ENCODE data around the gene LRCH3.
"Not testable (repeated sequence)": the region's sequence is repeated elsewhere in the genome, so short reads cannot be mapped to it uniquely, and the experiment has no call there.

Gene LRCH3

DNA sequence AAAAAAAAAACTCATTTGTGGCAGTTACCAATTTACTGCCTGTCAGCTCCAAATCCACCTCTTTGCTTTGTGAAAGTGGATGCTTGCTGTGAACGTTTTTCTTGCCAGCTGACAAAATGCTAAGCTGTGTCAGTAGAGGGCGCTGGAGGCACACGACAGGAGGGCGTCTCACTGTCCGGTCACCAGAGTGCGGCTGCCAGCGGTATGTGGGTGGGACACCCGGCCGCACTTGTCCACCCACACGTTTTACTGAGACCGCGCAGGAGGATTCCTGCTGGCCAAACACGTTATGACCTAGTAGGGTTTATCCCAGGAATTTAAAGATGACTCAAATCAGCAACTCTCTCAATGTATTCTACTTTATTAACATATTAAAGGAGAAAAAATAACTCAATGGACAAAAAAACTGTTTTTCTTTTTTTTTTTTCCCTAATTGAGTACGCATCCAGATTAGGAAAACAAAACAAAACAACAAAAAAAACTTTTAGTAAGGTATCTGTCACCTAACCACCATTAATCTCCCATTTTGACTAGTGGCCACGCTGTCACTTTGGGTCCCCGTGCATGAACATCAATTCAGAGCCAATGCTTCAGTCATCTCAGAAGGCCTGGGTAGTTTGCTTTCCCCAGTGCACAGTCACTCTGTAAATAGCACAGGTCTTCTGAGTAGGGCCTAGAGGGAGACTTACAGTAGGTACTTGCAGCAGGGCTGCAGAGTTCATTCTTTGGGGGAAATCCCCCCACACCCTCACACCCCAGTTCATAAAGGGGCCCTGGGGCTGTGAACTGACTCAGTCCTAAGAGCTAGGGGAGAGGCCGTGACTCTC is 115.2 kb downstream of the LRCH3 start:
- Histone ChIP-seq H3K4me3 (no peak overlapping the region), H3K27ac (peak overlapping the region in 1 of 2 donors; percentile 31)
- DNase-seq (ENCODE audit: low spot score), result peak; percentile 86
- TF ChIP-seq, protein P1, sequence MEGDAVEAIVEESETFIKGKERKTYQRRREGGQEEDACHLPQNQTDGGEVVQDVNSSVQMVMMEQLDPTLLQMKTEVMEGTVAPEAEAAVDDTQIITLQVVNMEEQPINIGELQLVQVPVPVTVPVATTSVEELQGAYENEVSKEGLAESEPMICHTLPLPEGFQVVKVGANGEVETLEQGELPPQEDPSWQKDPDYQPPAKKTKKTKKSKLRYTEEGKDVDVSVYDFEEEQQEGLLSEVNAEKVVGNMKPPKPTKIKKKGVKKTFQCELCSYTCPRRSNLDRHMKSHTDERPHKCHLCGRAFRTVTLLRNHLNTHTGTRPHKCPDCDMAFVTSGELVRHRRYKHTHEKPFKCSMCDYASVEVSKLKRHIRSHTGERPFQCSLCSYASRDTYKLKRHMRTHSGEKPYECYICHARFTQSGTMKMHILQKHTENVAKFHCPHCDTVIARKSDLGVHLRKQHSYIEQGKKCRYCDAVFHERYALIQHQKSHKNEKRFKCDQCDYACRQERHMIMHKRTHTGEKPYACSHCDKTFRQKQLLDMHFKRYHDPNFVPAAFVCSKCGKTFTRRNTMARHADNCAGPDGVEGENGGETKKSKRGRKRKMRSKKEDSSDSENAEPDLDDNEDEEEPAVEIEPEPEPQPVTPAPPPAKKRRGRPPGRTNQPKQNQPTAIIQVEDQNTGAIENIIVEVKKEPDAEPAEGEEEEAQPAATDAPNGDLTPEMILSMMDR (IDR thresholded peaks at IDR 0.05), result peak; percentile 71

DNA sequence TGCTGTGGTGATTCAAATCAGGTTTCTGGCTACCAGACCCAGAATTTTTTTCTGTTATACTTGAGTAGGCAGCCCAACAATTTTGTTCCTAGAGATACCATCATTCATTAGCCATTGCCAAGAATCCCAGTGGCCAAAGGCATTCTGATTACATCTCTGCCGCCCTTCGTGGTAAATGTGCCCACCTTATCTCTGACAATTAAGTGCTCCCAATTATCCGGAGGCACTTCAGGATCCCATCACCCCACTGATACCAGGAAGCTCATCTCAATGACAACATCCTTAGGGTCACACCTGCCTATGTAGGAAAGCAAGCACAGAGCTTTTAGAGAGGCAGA is 115.8 kb downstream of the LRCH3 start:
- no peak overlapping the region for H3K27ac ChIP-seq
- no peak overlapping the region for H3K4me3 ChIP-seq
- TF ChIP-seq, protein P1 (IDR thresholded peaks at IDR 0.05), result no peak
- DNase-seq (ENCODE audit: low spot score), result no peak

DNA sequence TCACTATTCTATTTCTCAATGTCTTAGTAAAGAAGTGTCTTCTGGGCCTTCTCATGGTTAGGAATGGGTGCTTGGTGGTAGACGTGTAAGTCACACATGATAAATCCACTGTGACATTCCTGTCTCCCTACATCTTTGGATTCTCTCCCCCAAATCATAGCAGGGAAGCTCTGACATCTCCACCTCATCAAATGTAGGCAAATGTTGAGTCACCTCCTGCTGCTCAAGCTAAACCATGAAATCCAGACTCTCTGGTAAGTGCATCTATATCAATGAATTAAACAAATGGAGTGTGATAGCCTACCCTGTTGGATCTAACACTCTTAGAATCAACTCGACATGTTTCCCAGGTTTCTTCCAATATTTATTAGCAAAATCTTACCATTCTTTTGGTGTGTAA is 116.1 kb downstream of the LRCH3 start:
- TF ChIP-seq, protein P1 (IDR thresholded peaks at IDR 0.05), result no peak
- Histone ChIP-seq H3K4me3 (no peak overlapping the region), H3K27ac (no peak overlapping the region)
- DNase-seq (ENCODE audit: low spot score), result no peak

DNA sequence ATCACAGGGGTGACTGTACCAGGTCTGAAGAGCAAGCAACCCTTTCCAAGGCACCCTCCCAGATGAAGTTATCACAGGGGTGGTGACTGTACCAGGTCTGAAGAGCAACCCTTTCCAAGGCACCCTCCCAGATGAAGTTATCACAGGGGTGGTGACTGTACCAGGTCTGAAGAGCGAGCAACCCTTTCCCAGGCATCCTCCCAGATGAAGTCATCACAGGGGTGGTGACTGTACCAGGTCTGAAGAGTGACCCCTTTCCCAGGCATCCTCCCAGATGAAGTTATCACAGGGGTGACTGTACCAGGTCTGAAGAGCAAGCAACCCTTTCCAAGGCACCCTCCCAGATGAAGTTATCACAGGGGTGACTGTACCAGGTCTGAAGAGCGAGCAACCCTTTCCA is 117.5 kb downstream of the LRCH3 start:
- H3K27ac ChIP-seq; H3K4me3 ChIP-seq; DNase-seq (ENCODE audit: low spot score): not testable (repeated sequence)

DNA sequence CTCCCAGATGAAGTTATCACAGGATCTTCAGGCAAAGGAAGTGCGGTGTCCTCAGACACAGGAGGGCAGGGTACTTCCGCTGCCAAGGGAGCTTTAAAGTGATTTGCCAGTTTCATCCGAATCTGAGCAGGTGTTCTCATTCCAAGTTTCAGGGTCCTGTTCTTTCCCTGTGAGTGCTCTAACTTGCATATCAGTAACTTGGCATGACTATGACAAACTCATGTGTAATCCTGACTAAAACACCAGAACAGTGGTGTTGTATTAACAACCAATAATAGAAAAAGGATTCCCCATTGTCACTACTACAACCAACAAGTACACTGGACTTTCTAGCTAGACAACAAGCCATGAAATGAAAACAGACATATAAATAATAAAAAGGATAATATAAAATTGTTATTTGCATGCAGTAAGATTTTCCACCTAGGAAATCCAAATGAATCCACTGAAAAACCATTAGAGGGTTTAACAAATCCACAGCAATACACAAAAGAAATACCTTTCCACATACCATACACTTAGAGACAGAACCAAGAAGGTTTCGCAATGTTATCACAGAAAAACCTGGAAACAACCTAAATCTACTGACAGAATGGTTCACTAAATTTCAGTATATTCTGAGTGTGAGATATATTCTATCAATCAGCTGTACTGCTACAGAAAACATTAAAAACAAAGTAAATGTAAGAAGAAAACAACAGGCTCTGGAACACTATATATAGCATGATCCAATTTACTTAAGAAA is 118.1 kb downstream of the LRCH3 start:
- TF ChIP-seq, protein P1 (IDR thresholded peaks at IDR 0.05), result no peak
- Histone ChIP-seq H3K4me3 (no peak overlapping the region), H3K27ac (no peak overlapping the region)
- DNase-seq (ENCODE audit: low spot score), result no peak

DNA sequence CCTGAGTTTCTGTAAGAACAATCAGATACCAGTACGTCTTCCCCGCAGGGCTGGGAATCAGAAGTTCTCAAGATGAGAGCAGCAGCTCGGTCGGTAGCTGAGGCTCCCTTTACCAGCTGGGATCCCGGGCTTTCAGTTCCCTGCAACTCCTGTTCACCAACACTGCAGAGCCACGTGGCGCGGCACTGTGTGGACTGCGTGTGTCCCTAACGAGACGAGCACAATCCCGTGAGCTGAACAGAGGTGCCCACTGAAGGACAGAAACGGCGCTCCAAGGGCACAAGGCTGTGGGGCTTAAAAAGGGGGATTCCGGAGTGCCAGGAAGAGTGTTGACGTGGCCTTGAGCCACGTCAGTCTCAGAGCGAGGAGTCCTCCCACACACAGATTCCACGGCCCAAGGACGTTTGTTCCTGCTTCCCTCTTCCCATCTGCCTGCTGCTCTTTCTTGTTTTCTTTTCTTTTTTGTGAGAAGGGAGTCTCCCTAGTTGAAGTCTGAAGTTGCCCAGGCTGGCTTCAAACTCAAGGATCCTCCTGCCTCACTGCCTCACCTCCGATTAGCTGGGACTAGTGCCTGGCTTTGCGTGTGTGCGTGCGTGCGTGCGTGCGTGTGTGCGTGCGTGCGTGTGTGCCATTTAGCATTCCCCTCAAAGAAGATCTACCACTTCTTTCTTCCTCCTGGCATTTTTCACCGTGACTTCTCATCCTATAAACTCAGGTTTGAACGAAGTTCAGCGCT is 121.9 kb downstream of the LRCH3 start:
- DNase-seq (ENCODE audit: low spot score), result no peak
- TF ChIP-seq, protein P1 (IDR thresholded peaks at IDR 0.05), result no peak
- H3K4me3 ChIP-seq, result no peak overlapping the region
- H3K27ac ChIP-seq, result no peak overlapping the region

DNA sequence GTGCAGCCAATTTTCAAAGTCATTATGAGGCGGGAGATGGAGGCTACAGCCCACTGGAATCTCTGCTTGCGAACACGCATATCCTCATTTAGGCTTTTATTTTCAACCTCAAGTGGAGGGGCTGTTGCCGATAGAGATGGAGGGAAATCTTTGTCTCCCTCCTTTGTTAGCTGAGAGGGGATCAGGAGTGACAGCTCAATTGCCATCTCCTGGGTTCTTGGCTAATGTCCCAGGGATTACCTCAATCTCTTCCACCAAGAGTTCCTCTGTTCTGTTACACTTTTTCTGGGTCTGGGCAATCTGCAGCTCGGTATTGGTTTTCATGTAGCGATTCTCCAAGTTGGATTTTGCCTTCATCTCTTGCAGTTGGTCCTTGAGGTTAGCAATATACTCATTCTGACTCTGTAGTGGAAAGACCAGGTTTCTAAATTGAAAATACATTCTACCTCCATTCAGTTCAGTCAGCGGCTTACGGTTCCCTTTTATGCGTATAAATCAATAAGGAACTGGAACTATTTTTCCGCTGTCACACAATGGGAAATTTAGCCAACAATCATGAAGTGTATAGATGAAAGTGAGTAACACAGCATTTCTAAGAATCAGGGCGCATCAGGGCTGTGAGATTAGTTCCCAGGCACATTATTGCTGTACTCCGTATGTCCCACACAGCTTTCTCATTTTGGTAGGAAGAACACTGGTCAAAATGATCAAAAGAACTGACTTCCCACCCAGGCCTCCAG is 122.8 kb downstream of the LRCH3 start:
- TF ChIP-seq, protein P1 (IDR thresholded peaks at IDR 0.05), result no peak
- no peak overlapping the region for H3K27ac ChIP-seq
- DNase-seq (ENCODE audit: low spot score), result no peak
- H3K4me3 ChIP-seq, result no peak overlapping the region

DNA sequence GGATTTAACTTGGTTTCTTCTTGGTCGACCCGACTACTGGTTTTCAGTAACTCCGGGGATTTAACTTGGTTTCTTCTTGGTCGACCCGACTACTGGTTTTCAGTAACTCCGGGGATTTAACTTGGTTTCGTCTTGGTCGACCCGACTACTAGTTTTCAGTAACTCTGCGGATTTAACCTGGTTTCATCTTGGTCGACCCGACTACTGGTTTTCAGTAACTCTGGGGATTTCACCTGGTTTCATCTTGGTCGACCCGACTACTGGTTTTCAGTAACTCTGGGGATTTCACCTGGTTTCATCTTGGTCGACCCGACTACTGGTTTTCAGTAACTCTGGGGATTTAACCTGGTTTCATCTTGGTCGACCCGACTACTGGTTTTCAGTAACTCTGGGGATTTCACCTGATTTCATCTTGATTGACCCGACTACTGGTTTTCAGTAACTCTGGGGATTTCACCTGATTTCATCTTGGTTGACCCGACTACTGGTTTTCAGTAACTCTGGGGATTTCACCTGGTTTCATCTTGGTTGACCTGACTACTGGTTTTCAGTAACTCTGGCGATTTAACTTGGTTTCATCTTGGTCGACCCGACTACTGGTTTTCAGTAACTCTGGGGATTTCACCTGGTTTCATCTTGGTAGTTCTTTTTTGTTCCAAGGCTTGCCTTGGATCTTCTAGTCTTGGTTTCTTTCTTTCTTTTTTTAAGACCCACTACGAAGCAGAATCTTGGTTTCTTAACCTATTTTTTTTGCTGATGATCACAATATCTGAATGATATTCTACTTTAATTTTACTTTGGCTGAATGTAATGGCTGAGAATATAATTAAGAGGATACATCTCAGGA is 130.6 kb downstream of the LRCH3 start:
- not testable (repeated sequence) for H3K27ac ChIP-seq; H3K4me3 ChIP-seq; DNase-seq (ENCODE audit: low spot score)
